Transverse colon (tissue), 4 donors: ENCODE measurements around the gene KRT38. TPM values are rescaled to one million over a fixed set of nuclear protein-coding genes. Genes with fewer than 3 reads are reported as not detected.

Experiments used
- DNase-seq: peaks from one replicate; pipeline ENCODE4 v3.0.0-alpha.2; 2019
- H3K27ac ChIP-seq, 4 donors: fragments of 200-600 bp; sonication (generic); 2 replicates each; pipeline ENCODE4 v1.5.1; 2016 to 2018; ENCODE audit warnings: inconsistent platforms in 4 of 4
- H3K27me3 ChIP-seq: fragments of 200-600 bp; sonication (generic); 2 replicates; pipeline ENCODE4 v1.5.1; 2017; ENCODE audit warnings: inconsistent platforms
- H3K36me3 ChIP-seq, 4 donors: fragments of 200-600 bp; sonication (generic); 2 replicates each; pipeline ENCODE4 v1.5.1; 2017 to 2019; ENCODE audit warnings: inconsistent platforms in 4 of 4
- H3K4me1 ChIP-seq, 4 donors: fragments of 200-600 bp; sonication (generic); 2 replicates each; pipeline ENCODE4 v1.5.1; 2017 to 2020; ENCODE audit warnings: inconsistent platforms in 4 of 4
- H3K4me3 ChIP-seq, 4 donors: fragments of 200-600 bp; sonication (generic); 1 replicate in 1 of 4; 2 replicates in 3 of 4; pipeline versions ENCODE4 v1.5.1 to v1.6.1; 2017 to 2019; ENCODE audit warnings: inconsistent platforms in 4 of 4
- H3K9me3 ChIP-seq, 2 donors: fragments of 200-600 bp; sonication (generic); 2 replicates each; pipeline ENCODE4 v1.5.1; 2017 to 2019; ENCODE audit warnings: inconsistent platforms in 2 of 2
- CTCF ChIP-seq, 5 experiments: fragments of 200-600 bp in 3 of 5; fragments of 450-650 bp in 2 of 5; sonication (generic) in 3 of 5; IDR thresholded peaks; 1 replicate in 2 of 5; 2 replicates in 3 of 5; pipeline ENCODE4 v1.5.1; 2016 to 2017; ENCODE audit warnings: antibody characterized with exemption in 5 of 5, inconsistent platforms in 3 of 5, mild to moderate bottlenecking in 2 of 5, moderate library complexity in 1 of 5
- EP300 ChIP-seq: sonication (generic); formaldehyde crosslinking; IDR thresholded peaks from one replicate; pipeline ENCODE4 v1.6.1; 2017; ENCODE audit warnings: antibody characterized with exemption, low read depth
- POLR2A ChIP-seq: fragments of 450-650 bp; IDR thresholded peaks from one replicate; pipeline ENCODE4 v1.6.1; 2016; ENCODE audit warnings: antibody characterized with exemption, mild to moderate bottlenecking, moderate library complexity
- POLR2AphosphoS5 ChIP-seq, 3 donors: sonication (generic); formaldehyde crosslinking; IDR thresholded peaks; one replicate each; pipeline ENCODE4 v1.6.1; 2016; ENCODE audit warnings: antibody characterized with exemption in 3 of 3
- WGBS, 2 donors: methylation state at CpG; one replicate each; pipeline ENCODE4 v1.1.5; 2018; ENCODE audit warnings: low coverage in 1 of 2; 5-methylcytosine and 5-hydroxymethylcytosine counted together
- in situ Hi-C, 4 donors: fragments of 200-750 bp; cut with MboI; loops; one replicate each; pipeline versions ENCODE4 v1.15.0 to v1.15.1; 2017; ENCODE audit warnings: low sequenced_read_pairs in 3 of 4, low pct_ligation_motif_present in 1 of 4, low pct_unique_long_range_greater_than_20kb in 1 of 4
- intact Hi-C: fragments of 100-400 bp; cut with DNase I; formaldehyde crosslinking; loops from one replicate; pipeline ENCODE4 v1.15.1; 2023; ENCODE audit warnings: low total_unique reads
- total RNA-seq, 4 donors: library from RNA; depleted of rRNA; stranded (reverse); fragments of >200 nt; gene quantifications; one replicate each; pipeline ENCODE4 v1.1.0, GENCODE V29; 2016

Gene KRT38
- total RNA-seq, 4 donors from 2014 or later = not detected

GRCh38 chr17:41466988-41467387 lies 26.2 kb upstream of the KRT38 start, which contains the start of gene KRT32:
Gene KRT32 (minus strand): TSS chr17:41467386. CDS start chr17:41467325, 61 bp downstream.
- WGBS, 2 donors = 87% methylated on average over 9 of the region's 14 CpGs; no CpG with 5 or more reads in 1 of the 2 donors
- no peaks in the 10 kb centered on the region for H3K36me3 ChIP-seq
- no peaks in the 10 kb centered on the region for H3K27me3 ChIP-seq

GRCh38 chr17:41464682-41465081 lies 23.9 kb upstream of the KRT38 start:
- Histone ChIP-seq H3K9me3 (no peaks in the 10 kb centered on the region), H3K27me3 (no peaks in the 10 kb centered on the region), H3K27ac (no peak overlapping the region), H3K4me3 (no peak overlapping the region), H3K36me3 (no peaks in the 10 kb centered on the region), H3K4me1 (no peaks in the 10 kb centered on the region)
- TF ChIP-seq POLR2A (no peak), CTCF (IDR thresholded peaks at IDR 0.05) (no peak), POLR2AphosphoS5 (IDR thresholded peaks at IDR 0.05) (no peak), EP300 (no peak)
- WGBS, 2 donors = 49% methylated on average over 6 of the region's 6 CpGs; no CpG with 5 or more reads in 1 of the 2 donors
- DNase-seq = no peak
- in situ Hi-C loops = no loop called here
- intact Hi-C loops = no loop called here

More at GRCh38 chr17:41466988-41467387, 26.2 kb upstream of the KRT38 start, which contains the start of gene KRT32:
- DNase-seq = no peak
- no peak for TF ChIP-seq CTCF (IDR thresholded peaks at IDR 0.05)
- no peak for TF ChIP-seq POLR2A
- TF ChIP-seq POLR2AphosphoS5 (IDR thresholded peaks at IDR 0.05) = no peak
- TF ChIP-seq EP300 = no peak
- Histone ChIP-seq H3K4me3 (no peak within 1 kb of the TSS), H3K27ac (no peak within 1 kb of the TSS), H3K9me3 (no peaks in the 10 kb centered on the region), H3K4me1 (no peaks in the 10 kb centered on the region)
- intact Hi-C loops = no loop called here
- in situ Hi-C loops = no loop called here

GRCh38 chr17:41464173-41464572 lies 23.4 kb upstream of the KRT38 start:
- H3K27ac ChIP-seq = no peak overlapping the region
- H3K27me3 ChIP-seq = no peaks in the 10 kb centered on the region
- DNase-seq = no peak
- intact Hi-C loops = no loop called here
- no peaks in the 10 kb centered on the region for H3K4me1 ChIP-seq
- in situ Hi-C loops = no loop called here
- no peaks in the 10 kb centered on the region for H3K36me3 ChIP-seq
- WGBS, 2 donors = 84% methylated on average over 11 of the region's 11 CpGs; no CpG with 5 or more reads in 1 of the 2 donors
- no peaks in the 10 kb centered on the region for H3K9me3 ChIP-seq
- H3K4me3 ChIP-seq = no peak overlapping the region
- no peak for TF ChIP-seq POLR2AphosphoS5 (IDR thresholded peaks at IDR 0.05)
- no peak for TF ChIP-seq CTCF (IDR thresholded peaks at IDR 0.05)
- no peak for TF ChIP-seq EP300
- no peak for TF ChIP-seq POLR2A

- Histone ChIP-seq H3K4me1 (no peaks in the 10 kb centered on the region), H3K4me3 (no peak overlapping the region), H3K9me3 (no peaks in the 10 kb centered on the region), H3K27ac (no peak overlapping the region), H3K27me3 (no peaks in the 10 kb centered on the region), H3K36me3 (no peaks in the 10 kb centered on the region)
- intact Hi-C loops = no loop called here
- 91% methylated on average over 8 of the region's 8 CpGs; no CpG with 5 or more reads in 1 of the 2 donors for WGBS, 2 donors
- in situ Hi-C loops = no loop called here
- DNase-seq = no peak
- no peak for TF ChIP-seq EP300
- no peak for TF ChIP-seq CTCF (IDR thresholded peaks at IDR 0.05)
- TF ChIP-seq POLR2AphosphoS5 (IDR thresholded peaks at IDR 0.05) = no peak
- no peak for TF ChIP-seq POLR2A
Observed at GRCh38 chr17:41463746-41464145, 23.0 kb upstream of the KRT38 start.
